Spleen (tissue), 11 donors: ENCODE data around the gene NEDD4L. TPM values are rescaled to one million over a fixed set of nuclear protein-coding genes. Genes with fewer than 3 reads are reported as not detected.

ENCODE experiments used
- DNase-seq: peaks from one replicate; pipeline ENCODE4 v3.0.0-alpha.2; 2020
- H3K27ac ChIP-seq, 8 donors: fragments of 200-600 bp; sonication (generic) in 7 of 8; 1 replicate in 4 of 8; 2 replicates in 4 of 8; pipeline versions ENCODE4 v1.5.0 to v1.8.0; 2016 to 2021; ENCODE audit warnings: inconsistent platforms in 4 of 8, mild to moderate bottlenecking in 4 of 8, moderate library complexity in 1 of 8
- H3K27me3 ChIP-seq, 7 donors: fragments of 200-600 bp; sonication (generic) in 6 of 7; replicated peaks in 1 of 7; 1 replicate in 4 of 7; 2 replicates in 3 of 7; pipeline versions ENCODE4 v1.5.0 to v1.8.0; 2016 to 2021; ENCODE audit warnings: inconsistent platforms in 3 of 7, mild to moderate bottlenecking in 1 of 7
- H3K36me3 ChIP-seq, 6 donors: fragments of 200-600 bp; sonication (generic) in 5 of 6; 1 replicate in 4 of 6; 2 replicates in 2 of 6; pipeline versions ENCODE4 v1.5.0 to v1.8.0; 2016 to 2021; ENCODE audit warnings: inconsistent platforms in 2 of 6
- H3K4me1 ChIP-seq, 6 donors: fragments of 200-600 bp; sonication (generic) in 5 of 6; 1 replicate in 3 of 6; 2 replicates in 3 of 6; pipeline versions ENCODE4 v1.5.0 to v1.8.0; 2016 to 2021; ENCODE audit warnings: inconsistent platforms in 3 of 6
- H3K4me3 ChIP-seq, 8 donors: fragments of 200-600 bp; sonication (generic) in 7 of 8; 1 replicate in 4 of 8; 2 replicates in 4 of 8; pipeline versions ENCODE4 v1.5.0 to v1.8.0; 2016 to 2021; ENCODE audit warnings: inconsistent platforms in 4 of 8, mild to moderate bottlenecking in 4 of 8, moderate library complexity in 2 of 8
- H3K9me3 ChIP-seq, 8 donors: fragments of 200-600 bp; sonication (generic) in 7 of 8; 1 replicate in 4 of 8; 2 replicates in 4 of 8; pipeline versions ENCODE4 v1.5.0 to v1.8.0; 2016 to 2021; ENCODE audit warnings: inconsistent platforms in 4 of 8
- POLR2A ChIP-seq, 3 donors: fragments of 450-650 bp; IDR thresholded peaks; one replicate each; pipeline ENCODE4 v1.5.1; 2017; ENCODE audit warnings: antibody characterized with exemption in 3 of 3, mild to moderate bottlenecking in 1 of 3
- POLR2AphosphoS5 ChIP-seq, 3 donors: sonication (generic); formaldehyde crosslinking; IDR thresholded peaks; one replicate each; pipeline ENCODE4 v1.5.1; 2017; ENCODE audit warnings: antibody characterized with exemption in 3 of 3
- WGBS, 5 donors: extraction: QIAGEN DNeasy Blood & Tissue Kit in 3 of 5; methylation state at CpG; one replicate each; pipeline versions ENCODE4 v1.1.5 to v1.1.7; 2013 to 2018; 5-methylcytosine and 5-hydroxymethylcytosine counted together
- intact Hi-C: fragments of 100-400 bp; cut with DNase I; formaldehyde crosslinking; loops from one replicate; pipeline ENCODE4 v1.15.0; 2023; ENCODE audit warnings: low total_unique reads
- polyA plus RNA-seq, 3 donors: library from polyadenylated mRNA; stranded (reverse); fragments of 200-250 nt; gene quantifications; one replicate each; pipeline ENCODE4 v1.2.1, GENCODE V29; 2013
- total RNA-seq, 7 donors: library from RNA; depleted of rRNA in 3 of 7; stranded (reverse); fragments of >200 nt in 3 of 7; fragmentation: NEBNext Ultra II Directional in 4 of 7; extraction: Animal tissue kit (Norgen Biotek cat#: 25700) in 4 of 7; gene quantifications; one replicate each; pipeline versions ENCODE4 v1.1.0 to v1.2.1, GENCODE V29; 2016 to 2021
- TF ChIP-seq, protein P1 (sequence below), 11 experiments: fragments of 200-600 bp in 7 of 11; fragments of 450-650 bp in 4 of 11; sonication (generic) in 4 of 11; IDR thresholded peaks in 8 of 11; conservative IDR thresholded peaks in 3 of 11; 1 replicate in 7 of 11; 2 replicates in 4 of 11; pipeline versions ENCODE4 v1.4.0 to v1.8.0; 2016 to 2021; ENCODE audit warnings: antibody characterized with exemption in 11 of 11, inconsistent platforms in 4 of 11, mild to moderate bottlenecking in 1 of 11
- donor health status: healthy with polysubstance abuse.
- donor health status: DM: no; HTN: no; CAD: no; lungs with moderate emphysema.
- donor health status: DM: no; HTN: no; CAD: no.
- donor health status: Bipolar disorder and iron deficiency.
- donor health status: healthy.
- donor health status: DM: no; HTN: no; CAD: no.
- donor health status: DM: yes; HTN: yes; CAD: no.

Gene NEDD4L
- total and polyA plus RNA-seq, 10 donors = 8.7 to 26.9 (median 18.3) TPM

DNA sequence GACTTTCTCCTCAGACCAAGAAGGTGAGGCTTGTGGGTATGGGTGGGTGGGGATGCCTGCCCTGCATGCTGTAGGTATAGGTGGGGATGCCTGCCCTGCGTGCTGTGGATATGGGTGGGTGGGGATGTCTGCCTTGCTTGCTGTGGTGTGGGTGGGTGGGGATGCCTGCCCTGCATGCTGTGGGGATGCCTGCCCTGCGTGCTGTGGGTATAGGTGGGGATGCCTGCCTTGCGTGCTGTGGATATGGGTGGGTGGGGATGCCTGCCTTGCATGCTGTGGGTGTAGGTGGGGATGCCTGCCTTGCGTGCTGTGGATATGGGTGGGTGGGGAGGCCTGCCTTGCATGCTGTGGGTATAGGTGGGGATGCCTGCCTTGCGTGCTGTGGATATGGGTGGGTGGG is 278.4 kb downstream of the NEDD4L start:
- Histone ChIP-seq H3K27ac (no peak overlapping the region), H3K27me3 (no peaks in the 10 kb centered on the region), H3K9me3 (no peaks in the 10 kb centered on the region), H3K4me1 (peaks cover 0 to 1% (median 0%) of the 10 kb centered on the region in 6 donors), H3K36me3 (peaks cover 0 to 14% (median 0%) of the 10 kb centered on the region in 6 donors), H3K4me3 (no peak overlapping the region)
- DNase-seq = no peak
- no peak for TF ChIP-seq POLR2AphosphoS5 (IDR thresholded peaks at IDR 0.05)
- WGBS, 5 donors = 65 to 91% (median 86%) methylated on average over 2 to 5 of the region's 5 CpGs
- intact Hi-C loops = no loop called here

DNA sequence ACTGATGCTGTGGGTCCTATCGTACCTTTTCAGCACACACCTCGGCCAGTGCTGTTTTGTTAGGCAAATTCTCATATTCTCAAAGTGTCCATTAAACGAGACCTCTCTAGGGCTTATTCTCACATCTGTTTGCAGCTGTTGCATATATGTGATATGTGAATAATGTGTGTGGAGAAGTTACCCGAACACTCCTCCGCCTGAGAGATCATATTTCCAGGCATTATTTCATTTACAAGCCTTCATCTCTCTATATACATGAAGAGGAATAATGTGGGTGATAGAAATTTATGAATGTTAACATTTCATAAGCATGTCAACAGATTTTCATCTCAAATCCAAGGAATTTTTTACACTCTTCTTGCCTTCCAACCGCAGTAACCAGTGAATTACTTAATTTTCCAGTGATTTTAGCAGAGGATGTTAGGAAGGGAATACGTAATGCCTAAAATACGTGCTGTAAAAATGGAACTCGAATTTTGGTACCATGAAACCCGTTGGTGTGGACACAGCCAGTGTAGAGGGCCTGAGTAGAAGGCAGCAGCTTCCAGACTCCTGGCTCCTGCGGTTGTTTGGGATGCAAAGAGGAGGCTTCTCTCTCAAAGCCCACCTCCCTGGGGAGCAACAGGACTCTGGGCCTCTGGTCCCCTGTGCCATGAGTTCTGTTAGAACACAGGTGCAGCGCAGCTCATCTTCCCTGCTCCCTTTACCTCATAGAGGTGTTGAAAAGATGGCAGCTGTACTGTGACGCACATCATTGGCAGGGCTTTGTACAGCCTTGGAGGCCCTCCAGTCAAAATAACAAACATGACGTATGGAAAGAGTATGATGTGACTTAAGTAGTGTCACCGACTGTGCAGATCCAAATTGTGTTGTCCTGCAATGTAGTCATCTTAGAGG is 280.1 kb downstream of the NEDD4L start:
- intact Hi-C loops = no loop called here
- WGBS, 5 donors = 89 to 94% (median 91%) methylated on average over 15 of the region's 15 CpGs
- no peak for DNase-seq

DNA sequence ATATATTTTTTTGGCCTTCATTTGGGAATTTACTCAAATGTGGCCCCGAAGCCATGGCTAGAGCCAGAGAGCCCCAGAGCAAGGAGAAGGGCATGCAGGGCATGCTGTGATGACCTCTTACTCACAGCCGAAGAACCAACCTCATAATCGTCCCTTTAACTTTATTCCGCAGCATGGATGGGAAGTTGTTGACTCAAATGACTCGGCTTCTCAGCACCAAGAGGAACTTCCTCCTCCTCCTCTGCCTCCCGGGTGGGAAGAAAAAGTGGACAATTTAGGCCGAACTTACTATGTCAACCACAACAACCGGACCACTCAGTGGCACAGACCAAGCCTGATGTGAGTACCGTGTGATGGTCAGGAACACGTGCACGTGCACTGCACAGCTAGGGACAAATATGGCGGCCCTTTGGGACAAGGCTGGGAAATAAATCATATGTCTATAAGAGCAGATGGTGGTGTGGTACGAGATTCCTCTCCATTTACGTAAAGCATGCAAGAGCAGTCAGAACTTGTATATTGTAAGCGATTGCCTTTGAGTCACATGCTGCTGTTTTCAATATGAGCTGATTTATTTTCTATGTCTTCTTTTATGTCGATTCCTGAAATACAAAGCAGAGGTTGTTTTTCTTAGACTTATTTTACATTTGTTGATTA is 280.9 kb downstream of the NEDD4L start:
- TF ChIP-seq POLR2AphosphoS5 (IDR thresholded peaks at IDR 0.05) (no peak), POLR2A (IDR thresholded peaks at IDR 0.05) (no peak)
- TF ChIP-seq, protein P1, sequence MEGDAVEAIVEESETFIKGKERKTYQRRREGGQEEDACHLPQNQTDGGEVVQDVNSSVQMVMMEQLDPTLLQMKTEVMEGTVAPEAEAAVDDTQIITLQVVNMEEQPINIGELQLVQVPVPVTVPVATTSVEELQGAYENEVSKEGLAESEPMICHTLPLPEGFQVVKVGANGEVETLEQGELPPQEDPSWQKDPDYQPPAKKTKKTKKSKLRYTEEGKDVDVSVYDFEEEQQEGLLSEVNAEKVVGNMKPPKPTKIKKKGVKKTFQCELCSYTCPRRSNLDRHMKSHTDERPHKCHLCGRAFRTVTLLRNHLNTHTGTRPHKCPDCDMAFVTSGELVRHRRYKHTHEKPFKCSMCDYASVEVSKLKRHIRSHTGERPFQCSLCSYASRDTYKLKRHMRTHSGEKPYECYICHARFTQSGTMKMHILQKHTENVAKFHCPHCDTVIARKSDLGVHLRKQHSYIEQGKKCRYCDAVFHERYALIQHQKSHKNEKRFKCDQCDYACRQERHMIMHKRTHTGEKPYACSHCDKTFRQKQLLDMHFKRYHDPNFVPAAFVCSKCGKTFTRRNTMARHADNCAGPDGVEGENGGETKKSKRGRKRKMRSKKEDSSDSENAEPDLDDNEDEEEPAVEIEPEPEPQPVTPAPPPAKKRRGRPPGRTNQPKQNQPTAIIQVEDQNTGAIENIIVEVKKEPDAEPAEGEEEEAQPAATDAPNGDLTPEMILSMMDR (IDR thresholded peaks at IDR 0.05 in 8 of 11, conservative IDR thresholded peaks at IDR 0.05 in 3 of 11) = no peak
- H3K9me3 ChIP-seq = no peaks in the 10 kb centered on the region
- H3K27me3 ChIP-seq = no peaks in the 10 kb centered on the region
- intact Hi-C loops = no loop called here
- DNase-seq = no peak
- H3K4me1 ChIP-seq = no peaks in the 10 kb centered on the region
- no peak overlapping the region for H3K4me3 ChIP-seq
- 87 to 92% (median 90%) methylated on average over 16 of the region's 16 CpGs for WGBS, 5 donors
- H3K27ac ChIP-seq = no peak overlapping the region
- peaks cover 0 to 27% (median 2%) of the 10 kb centered on the region in 6 donors for H3K36me3 ChIP-seq

More for the DNA sequence above, 280.1 kb downstream of the NEDD4L start:
- H3K4me1 ChIP-seq = no peaks in the 10 kb centered on the region
- peaks cover 0 to 19% (median 1%) of the 10 kb centered on the region in 6 donors for H3K36me3 ChIP-seq
- TF ChIP-seq POLR2AphosphoS5 (IDR thresholded peaks at IDR 0.05) (no peak), POLR2A (IDR thresholded peaks at IDR 0.05) (no peak)
- TF ChIP-seq, protein P1 (IDR thresholded peaks at IDR 0.05 in 8 of 11, conservative IDR thresholded peaks at IDR 0.05 in 3 of 11) = no peak
- H3K27ac ChIP-seq = no peak overlapping the region
- no peaks in the 10 kb centered on the region for H3K9me3 ChIP-seq
- H3K27me3 ChIP-seq = no peaks in the 10 kb centered on the region
- H3K4me3 ChIP-seq = no peak overlapping the region

DNA sequence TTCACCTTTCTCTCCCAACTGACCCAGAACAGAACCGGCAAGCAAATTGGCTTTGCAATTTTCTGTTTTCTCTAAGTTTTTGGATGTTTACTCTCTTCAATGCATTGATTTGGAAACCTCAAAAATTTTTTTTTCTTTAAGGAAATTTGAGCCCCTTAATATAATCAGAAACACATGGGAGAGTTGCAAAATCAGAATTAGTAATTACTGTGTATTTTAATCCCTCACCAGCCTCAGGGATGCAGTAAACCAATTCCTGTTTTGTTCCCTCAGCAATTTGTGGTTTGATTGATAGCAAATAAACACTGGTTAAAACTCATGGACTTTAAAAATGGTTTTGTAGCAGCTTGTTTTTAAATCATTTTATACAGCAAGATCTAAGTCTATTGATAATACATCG is 281.5 kb downstream of the NEDD4L start:
- Histone ChIP-seq H3K36me3 (peaks cover 0 to 33% (median 2%) of the 10 kb centered on the region in 6 donors), H3K27me3 (no peaks in the 10 kb centered on the region), H3K4me1 (no peaks in the 10 kb centered on the region), H3K27ac (no peak overlapping the region), H3K4me3 (no peak overlapping the region), H3K9me3 (no peaks in the 10 kb centered on the region)
- intact Hi-C loops = no loop called here
- DNase-seq = no peak
- WGBS, 5 donors = 89 to 94% (median 91%) methylated on average over 2 of the region's 2 CpGs
- TF ChIP-seq, protein P1 (IDR thresholded peaks at IDR 0.05 in 8 of 11, conservative IDR thresholded peaks at IDR 0.05 in 3 of 11) = no peak
- TF ChIP-seq POLR2AphosphoS5 (IDR thresholded peaks at IDR 0.05) (no peak), POLR2A (IDR thresholded peaks at IDR 0.05) (no peak)
